Measurements from ENCODE around the gene NEURL1. TPM values are rescaled to one million over a fixed set of nuclear protein-coding genes. Genes with fewer than 3 reads are reported as not detected.

NEURL1 gene
- total and polyA plus RNA-seq, 2 donors (not counting 1 experiment from before 2014, with no cell fraction given), result 0.30 to 0.57 TPM

DNA sequence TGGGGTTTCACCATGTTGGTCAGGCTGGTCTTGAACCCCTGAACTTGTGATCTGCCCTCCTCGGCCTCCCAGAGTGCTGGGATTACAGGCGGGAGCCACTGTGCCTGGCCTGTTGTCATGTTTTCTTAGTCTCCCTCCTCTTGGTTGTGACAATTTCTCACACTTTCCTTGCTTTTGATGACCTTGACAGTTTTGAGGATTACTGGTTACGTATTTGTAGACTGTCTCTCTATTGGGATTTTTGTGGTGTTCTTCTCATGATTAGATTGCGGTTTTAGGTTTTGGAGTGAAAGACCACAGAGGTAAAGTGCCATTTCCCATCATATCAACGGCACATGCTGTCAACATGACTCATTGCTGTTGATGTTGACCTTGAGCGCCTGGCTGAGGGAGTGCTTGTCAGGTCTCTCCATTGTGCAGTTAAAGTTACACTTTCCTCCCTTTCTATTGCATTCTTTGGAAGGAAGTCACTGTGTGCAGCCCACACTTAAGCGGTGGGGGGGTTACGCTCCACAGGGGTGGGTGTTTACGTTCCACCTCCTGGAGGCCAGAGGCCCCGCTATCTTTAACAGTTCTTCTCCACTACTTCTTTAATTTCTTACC lies 10.8 kb downstream of the NEURL1 start:
- no peak overlapping the region for H3K4me2 ChIP-seq (replicated peaks; ENCODE audit: low read depth, low read length, poor library complexity, severe bottlenecking)
- TF ChIP-seq, protein P1, sequence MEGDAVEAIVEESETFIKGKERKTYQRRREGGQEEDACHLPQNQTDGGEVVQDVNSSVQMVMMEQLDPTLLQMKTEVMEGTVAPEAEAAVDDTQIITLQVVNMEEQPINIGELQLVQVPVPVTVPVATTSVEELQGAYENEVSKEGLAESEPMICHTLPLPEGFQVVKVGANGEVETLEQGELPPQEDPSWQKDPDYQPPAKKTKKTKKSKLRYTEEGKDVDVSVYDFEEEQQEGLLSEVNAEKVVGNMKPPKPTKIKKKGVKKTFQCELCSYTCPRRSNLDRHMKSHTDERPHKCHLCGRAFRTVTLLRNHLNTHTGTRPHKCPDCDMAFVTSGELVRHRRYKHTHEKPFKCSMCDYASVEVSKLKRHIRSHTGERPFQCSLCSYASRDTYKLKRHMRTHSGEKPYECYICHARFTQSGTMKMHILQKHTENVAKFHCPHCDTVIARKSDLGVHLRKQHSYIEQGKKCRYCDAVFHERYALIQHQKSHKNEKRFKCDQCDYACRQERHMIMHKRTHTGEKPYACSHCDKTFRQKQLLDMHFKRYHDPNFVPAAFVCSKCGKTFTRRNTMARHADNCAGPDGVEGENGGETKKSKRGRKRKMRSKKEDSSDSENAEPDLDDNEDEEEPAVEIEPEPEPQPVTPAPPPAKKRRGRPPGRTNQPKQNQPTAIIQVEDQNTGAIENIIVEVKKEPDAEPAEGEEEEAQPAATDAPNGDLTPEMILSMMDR (IDR thresholded peaks at IDR 0.05), result no peak
- TF ChIP-seq EZH2 (IDR thresholded peaks at IDR 0.05; ENCODE audit: borderline replicate concordance, insufficient read depth, low read depth, low read length, poor library complexity, severe bottlenecking), result no peak

GRCh38 chr10:103506061-103506460 lies 12.6 kb downstream of the NEURL1 start:
- TF ChIP-seq, protein P1 (IDR thresholded peaks at IDR 0.05), result no peak
- no peak for TF ChIP-seq EZH2 (IDR thresholded peaks at IDR 0.05; ENCODE audit: borderline replicate concordance, insufficient read depth, low read depth, low read length, poor library complexity, severe bottlenecking)
- no peak overlapping the region for H3K27ac ChIP-seq (ENCODE audit: low read length in 2 of 2)
- 93% methylated on average over 2 of the region's 4 CpGs for WGBS (ENCODE audit: insufficient coverage)
- Mint-ChIP-seq H3K4me3 (no peak overlapping the region), H3K4me1 (no peaks in the 10 kb centered on the region), H3K27ac (no peak overlapping the region), H3K27me3 (peaks cover 36% of the 10 kb centered on the region), H3K9me3 (ENCODE audit: insufficient read depth) (no peaks in the 10 kb centered on the region)
- H3K9me3 ChIP-seq (ENCODE audit: control extremely low read depth in 1 of 3, control insufficient read depth in 2 of 3, insufficient read depth in 1 of 3, low read length in 2 of 3), result no peaks in the 10 kb centered on the region
- intact Hi-C loops (cut with micrococcal nuclease), result no loop called here
- H3K4me2 ChIP-seq (replicated peaks; ENCODE audit: low read depth, low read length, poor library complexity, severe bottlenecking), result no peak overlapping the region
- ChIA-PET POLR2A (no interaction called here), CTCF (interaction anchor here (1.4 kb wide), 1 partner anchor 88 kb away, joined by 5 read pairs; no protein-coding TSS in a partner anchor)
- H3K36me3 ChIP-seq (replicated peaks in 1 of 2; ENCODE audit: control extremely low read depth in 1 of 2, control insufficient read depth in 1 of 2, extremely low read depth in 1 of 2, insufficient read depth in 2 of 2, low read length in 1 of 2), result no peaks in the 10 kb centered on the region
- H3K9ac ChIP-seq (ENCODE audit: low read length), result no peak overlapping the region
- H3K79me2 ChIP-seq (ENCODE audit: control insufficient read depth, insufficient read depth, low read length), result no peaks in the 10 kb centered on the region
- H3K27me3 ChIP-seq (replicated peaks in 1 of 4; ENCODE audit: control extremely low read depth in 1 of 4, control insufficient read depth in 3 of 4, insufficient read depth in 4 of 4, low read length in 3 of 4), result peaks cover 0 to 18% (median 3%) of the 10 kb centered on the region in 4 experiments
- no peak overlapping the region for H3K4me3 ChIP-seq (ENCODE audit: control extremely low read depth in 1 of 5, extremely low read depth in 1 of 5, insufficient read depth in 1 of 5, low read depth in 2 of 5, low read length in 4 of 5)
- DNase-seq (no peak), ATAC-seq (ENCODE audit: low read depth) (no peak)
- H4K20me1 ChIP-seq (ENCODE audit: control insufficient read depth, insufficient read depth, low read length, poor library complexity, severe bottlenecking), result no peaks in the 10 kb centered on the region
- no peaks in the 10 kb centered on the region for H3K4me1 ChIP-seq (ENCODE audit: control insufficient read depth in 2 of 2, insufficient read depth in 2 of 2, low read length in 2 of 2)
- H2AFZ ChIP-seq (ENCODE audit: insufficient read depth, low read depth, low read length, poor library complexity, severe bottlenecking), result no peak overlapping the region

More for the DNA sequence above, 10.8 kb downstream of the NEURL1 start:
- intact Hi-C loops (cut with micrococcal nuclease), result no loop called here
- Histone ChIP-seq H3K4me1 (ENCODE audit: control insufficient read depth in 2 of 2, insufficient read depth in 2 of 2, low read length in 2 of 2) (no peaks in the 10 kb centered on the region), H3K36me3 (replicated peaks in 1 of 2; ENCODE audit: control extremely low read depth in 1 of 2, control insufficient read depth in 1 of 2, extremely low read depth in 1 of 2, insufficient read depth in 2 of 2, low read length in 1 of 2) (no peaks in the 10 kb centered on the region), H3K79me2 (ENCODE audit: control insufficient read depth, insufficient read depth, low read length) (no peaks in the 10 kb centered on the region), H4K20me1 (ENCODE audit: control insufficient read depth, insufficient read depth, low read length, poor library complexity, severe bottlenecking) (no peaks in the 10 kb centered on the region), H3K4me3 (ENCODE audit: control extremely low read depth in 1 of 5, extremely low read depth in 1 of 5, insufficient read depth in 1 of 5, low read depth in 2 of 5, low read length in 4 of 5) (no peak overlapping the region), H3K27ac (ENCODE audit: low read length in 2 of 2) (no peak overlapping the region), H3K9ac (ENCODE audit: low read length) (no peak overlapping the region), H2AFZ (ENCODE audit: insufficient read depth, low read depth, low read length, poor library complexity, severe bottlenecking) (no peak overlapping the region), H3K27me3 (replicated peaks in 1 of 4; ENCODE audit: control extremely low read depth in 1 of 4, control insufficient read depth in 3 of 4, insufficient read depth in 4 of 4, low read length in 3 of 4) (peaks cover 0 to 18% (median 3%) of the 10 kb centered on the region in 4 experiments), H3K9me3 (ENCODE audit: control extremely low read depth in 1 of 3, control insufficient read depth in 2 of 3, insufficient read depth in 1 of 3, low read length in 2 of 3) (no peaks in the 10 kb centered on the region)
- Mint-ChIP-seq H3K9me3 (ENCODE audit: insufficient read depth) (no peaks in the 10 kb centered on the region), H3K27me3 (peaks cover 48% of the 10 kb centered on the region), H3K4me1 (no peaks in the 10 kb centered on the region), H3K27ac (no peak overlapping the region), H3K4me3 (no peak overlapping the region)
- DNase-seq (no peak), ATAC-seq (ENCODE audit: low read depth) (no peak)
- POLR2A ChIA-PET, result no interaction called here
- CTCF ChIA-PET, result interaction anchor here (0.7 to 1.5 kb wide), 5 partner anchors 9 to 182 kb away, joined by 3 to 4 read pairs (median 3); no protein-coding TSS in a partner anchor
- 47% methylated on average over 3 of the region's 10 CpGs for WGBS (ENCODE audit: insufficient coverage)
